ENCODE data around the gene PLEKHJ1. TPM values are rescaled to one million over a fixed set of nuclear protein-coding genes. Genes with fewer than 3 reads are reported as not detected.

Gene PLEKHJ1
- total RNA-seq, 6 experiments from 2014 or later = 24.4 to 49.3 (median 28.6) TPM

- Histone ChIP-seq H3K9me3 (no peaks in the 10 kb centered on the region), H3K4me1 (peaks cover 0 to 14% (median 0%) of the 10 kb centered on the region in 4 donors), H3K27ac (no peak overlapping the region), H3K27me3 (no peaks in the 10 kb centered on the region), H3K4me3 (no peak overlapping the region), H3K36me3 (peaks cover 0 to 39% (median 8%) of the 10 kb centered on the region in 4 donors)
- intact Hi-C loops (cut with DNase I) = no loop called here
- ATAC-seq (peak; percentile 36 to 65 (median 54)), DNase-seq (peak in 1 of 3 donors; percentile 84)
- 88% methylated on average over 21 of the region's 48 CpGs for WGBS (ENCODE audit: insufficient coverage, low coverage, low lambda C conversion rate, missing lambda C conversion rate)
- TF ChIP-seq POLR2A (IDR thresholded peaks at IDR 0.05) (no peak), CTCF (IDR thresholded peaks at IDR 0.05) (no peak)
Measured at GRCh38 chr19:2228157-2229030, 7.7 kb downstream of the PLEKHJ1 start.

- ATAC-seq (peak in 1 of 4 donors; percentile 55), DNase-seq (peak in 1 of 3 donors; percentile 82)
- peaks cover 0 to 39% (median 7%) of the 10 kb centered on the region in 4 donors for H3K36me3 ChIP-seq
- no peaks in the 10 kb centered on the region for H3K27me3 ChIP-seq
- no peak for TF ChIP-seq POLR2A (IDR thresholded peaks at IDR 0.05)
- no peak for TF ChIP-seq CTCF (IDR thresholded peaks at IDR 0.05)
- H3K4me3 ChIP-seq = no peak overlapping the region
- H3K27ac ChIP-seq = no peak overlapping the region
- intact Hi-C loops (cut with DNase I) = no loop called here
- no peaks in the 10 kb centered on the region for H3K9me3 ChIP-seq
- peaks cover 0 to 14% (median 0%) of the 10 kb centered on the region in 4 donors for H3K4me1 ChIP-seq
- WGBS (ENCODE audit: insufficient coverage, low coverage, low lambda C conversion rate, missing lambda C conversion rate) = 88% methylated on average over 42 of the region's 67 CpGs
Measured at GRCh38 chr19:2227415-2228156, 8.5 kb downstream of the PLEKHJ1 start.

GRCh38 chr19:2226840-2227360 is 9.2 kb downstream of the PLEKHJ1 start:
- peaks cover 0 to 46% (median 7%) of the 10 kb centered on the region in 4 donors for H3K36me3 ChIP-seq
- no peak for DNase-seq

More at GRCh38 chr19:2226840-2227360, 9.2 kb downstream of the PLEKHJ1 start:
- intact Hi-C loops (cut with DNase I) = no loop called here
- no peaks in the 10 kb centered on the region for H3K9me3 ChIP-seq
- no peak for ATAC-seq
- WGBS (ENCODE audit: insufficient coverage, low coverage, low lambda C conversion rate, missing lambda C conversion rate) = 97% methylated on average over 16 of the region's 53 CpGs
- peaks cover 0 to 14% (median 0%) of the 10 kb centered on the region in 4 donors for H3K4me1 ChIP-seq
- no peak for TF ChIP-seq CTCF (IDR thresholded peaks at IDR 0.05)
- TF ChIP-seq POLR2A (IDR thresholded peaks at IDR 0.05) = no peak
- H3K27ac ChIP-seq = no peak overlapping the region
- H3K27me3 ChIP-seq = no peaks in the 10 kb centered on the region
- H3K4me3 ChIP-seq = no peak overlapping the region

Measured in right lobe of liver (tissue), 6 donors.